GM19463 (cell line): ENCODE results near the gene ZNF92.
"Not testable (repeated sequence)": the region's sequence is repeated elsewhere in the genome, so short reads cannot be mapped to it uniquely, and the experiment has no call there.

Source experiments
- ATAC-seq: cut with Tn5 transposase; IDR thresholded peaks from one replicate; pipeline ENCODE4 v1.9.1; 2021; ENCODE audit warnings: mild to moderate bottlenecking, moderate library complexity; ENCODE audit not compliant: unreplicated experiment

Gene ZNF92

GRCh38 chr7:65373608-65374351 lies at the start of gene ZNF92:
Gene ZNF92 (plus strand): TSS chr7:65373855. CDS start chr7:65373998, 143 bp downstream.
- ATAC-seq: peak; percentile 98

- no peak for ATAC-seq
Observed at GRCh38 chr7:65325793-65326432, 47.7 kb upstream of the ZNF92 start.

GRCh38 chr7:65338346-65338745 lies 35.3 kb upstream of the ZNF92 start:
- ATAC-seq: peak; percentile 62

- ATAC-seq: no peak
Observed at GRCh38 chr7:65339257-65339656, 34.4 kb upstream of the ZNF92 start.

GRCh38 chr7:65342723-65343629 lies 30.7 kb upstream of the ZNF92 start:
- ATAC-seq: no peak

GRCh38 chr7:65344541-65344940 lies 29.1 kb upstream of the ZNF92 start:
- not testable (repeated sequence) for ATAC-seq

- no peak for ATAC-seq
Observed at GRCh38 chr7:65354263-65354662, 19.4 kb upstream of the ZNF92 start.

- ATAC-seq: no peak
Observed at GRCh38 chr7:65369843-65370242, 3.8 kb upstream of the ZNF92 start.

GRCh38 chr7:65371468-65371867 lies 2.2 kb upstream of the ZNF92 start:
- ATAC-seq: no peak

GRCh38 chr7:65379318-65379717 lies 5.7 kb downstream of the ZNF92 start:
- no peak for ATAC-seq

GRCh38 chr7:65381742-65382141 lies 8.1 kb downstream of the ZNF92 start:
- no peak for ATAC-seq

GRCh38 chr7:65382452-65382851 lies 8.8 kb downstream of the ZNF92 start:
- no peak for ATAC-seq

GRCh38 chr7:65387891-65388290 lies 14.2 kb downstream of the ZNF92 start:
- no peak for ATAC-seq

- ATAC-seq: peak; percentile 96
Observed at GRCh38 chr7:65390588-65390987, 16.9 kb downstream of the ZNF92 start.

- no peak for ATAC-seq
Observed at GRCh38 chr7:65397730-65398142, 24.1 kb downstream of the ZNF92 start.

GRCh38 chr7:65398671-65399070 lies 25.0 kb downstream of the ZNF92 start:
- ATAC-seq: not testable (repeated sequence)

- not testable (repeated sequence) for ATAC-seq
Observed at GRCh38 chr7:65399101-65399500, 25.4 kb downstream of the ZNF92 start.

- no peak for ATAC-seq
Observed at GRCh38 chr7:65404020-65404419, 30.4 kb downstream of the ZNF92 start.

- not testable (repeated sequence) for ATAC-seq
Observed at GRCh38 chr7:65406706-65407105, 33.1 kb downstream of the ZNF92 start.

- no peak for ATAC-seq
Observed at GRCh38 chr7:65409363-65409762, 35.7 kb downstream of the ZNF92 start.

GRCh38 chr7:65411249-65411648 lies 37.6 kb downstream of the ZNF92 start:
- ATAC-seq: no peak
